GM15510 (cell line): ENCODE measurements around the gene MLH1.

Source experiments
- POLR2A ChIP-seq: IDR thresholded peaks from 3 replicates; pipeline ENCODE4 v1.6.1; 2011; ENCODE audit warnings: borderline replicate concordance; ENCODE audit not compliant: insufficient read length; ENCODE audit errors: extremely low read depth

MLH1 gene

GRCh38 chr3:37054370-37054769 lies 61.1 kb downstream of the MLH1 start:
- no peak for TF ChIP-seq POLR2A

DNA sequence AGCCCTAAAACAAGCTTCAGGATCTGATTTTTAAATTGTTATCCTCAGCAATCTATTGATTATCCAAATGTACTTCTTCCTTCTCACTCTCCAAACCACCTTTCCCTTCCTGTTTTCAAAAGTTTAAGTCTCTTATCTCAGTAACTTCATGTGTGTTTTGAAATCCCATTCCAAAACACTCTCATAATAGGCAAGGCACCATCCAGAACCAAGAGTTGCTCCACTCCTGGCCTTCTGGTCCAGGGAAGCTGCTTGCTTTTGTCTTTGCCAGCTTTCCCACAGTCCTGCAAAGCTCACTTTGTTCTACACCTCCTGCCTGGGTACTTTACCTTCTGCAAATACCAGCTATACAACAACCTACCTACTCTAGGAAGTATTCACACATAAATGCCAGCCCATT lies 63.5 kb downstream of the MLH1 start:
- TF ChIP-seq POLR2A = no peak

GRCh38 chr3:37058117-37058516 lies 64.8 kb downstream of the MLH1 start:
- TF ChIP-seq POLR2A = no peak

DNA sequence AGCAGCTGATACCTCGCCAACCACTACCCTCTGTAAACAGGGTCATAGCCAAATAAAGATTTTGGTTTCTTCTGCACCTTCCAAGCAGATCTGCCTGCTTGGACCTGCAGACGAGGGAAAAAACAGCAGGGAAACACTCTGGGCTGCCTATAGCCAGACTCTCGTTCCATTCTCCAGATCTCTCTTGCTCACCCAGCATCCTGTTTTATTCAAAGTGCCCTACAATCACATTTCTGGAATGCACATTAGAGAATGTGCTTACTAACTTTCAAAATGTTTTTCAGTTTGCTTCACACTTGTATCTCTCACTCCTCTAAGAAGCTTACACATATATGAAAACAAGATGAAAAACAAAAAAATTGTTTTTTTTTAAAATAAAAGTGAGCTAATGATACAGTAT lies 71.4 kb downstream of the MLH1 start:
- no peak for TF ChIP-seq POLR2A

DNA sequence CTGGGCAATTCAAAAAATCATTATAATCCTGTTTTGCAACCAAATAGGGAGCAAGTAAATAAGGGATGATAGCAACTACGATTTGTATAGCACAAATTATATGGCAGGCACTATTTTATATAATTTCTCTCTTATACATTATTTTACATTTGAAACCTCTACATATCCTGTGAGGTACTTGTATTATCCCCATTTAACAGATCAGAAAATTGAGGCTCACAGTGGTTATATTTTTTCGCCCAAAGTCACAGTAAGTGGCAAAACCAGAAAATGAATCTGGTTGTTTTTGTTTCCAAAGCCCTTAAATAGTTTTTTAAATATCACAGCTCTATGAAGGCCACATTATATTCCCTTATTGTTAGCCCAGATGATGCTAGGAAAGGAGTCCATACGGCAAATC lies 74.3 kb downstream of the MLH1 start:
- TF ChIP-seq POLR2A = no peak

DNA sequence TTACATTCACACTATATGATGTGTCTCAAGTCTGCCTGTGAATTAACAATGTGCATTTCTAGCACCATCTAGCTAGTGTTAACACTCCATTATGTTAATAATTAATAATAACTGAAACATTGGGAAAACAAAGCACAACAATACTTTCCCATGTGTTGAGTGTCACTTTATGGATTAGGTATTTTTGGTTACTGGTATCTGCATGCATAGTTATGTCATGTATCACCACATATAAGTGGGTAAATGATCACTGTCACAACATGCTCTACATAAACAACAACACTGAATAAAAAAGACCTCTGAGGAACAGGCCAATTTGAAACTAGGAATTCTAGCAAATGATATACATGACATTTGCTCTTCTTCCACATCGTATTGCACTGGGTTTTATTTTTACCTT lies 74.7 kb downstream of the MLH1 start:
- TF ChIP-seq POLR2A = no peak

DNA sequence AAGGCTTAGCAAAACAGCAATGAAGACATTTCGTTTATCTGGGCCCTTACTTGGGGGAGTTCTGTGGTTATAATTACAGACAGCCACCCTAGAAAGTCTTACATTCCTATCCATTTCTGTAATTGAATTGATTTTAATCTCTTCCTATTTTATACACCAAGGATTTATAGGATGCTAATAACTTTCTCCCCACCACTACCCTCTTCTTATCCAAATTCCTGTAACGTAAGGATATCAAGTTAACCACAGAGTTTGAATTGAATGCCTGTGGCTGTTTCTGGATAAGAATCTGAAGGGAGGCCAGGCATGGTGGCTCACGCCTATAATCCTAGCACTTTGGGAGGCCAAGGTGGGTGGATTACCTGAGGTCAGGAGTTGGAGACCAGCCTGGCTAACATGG lies 78.6 kb downstream of the MLH1 start:
- no peak for TF ChIP-seq POLR2A

GRCh38 chr3:37072892-37073291 lies 79.6 kb downstream of the MLH1 start:
- no peak for TF ChIP-seq POLR2A

DNA sequence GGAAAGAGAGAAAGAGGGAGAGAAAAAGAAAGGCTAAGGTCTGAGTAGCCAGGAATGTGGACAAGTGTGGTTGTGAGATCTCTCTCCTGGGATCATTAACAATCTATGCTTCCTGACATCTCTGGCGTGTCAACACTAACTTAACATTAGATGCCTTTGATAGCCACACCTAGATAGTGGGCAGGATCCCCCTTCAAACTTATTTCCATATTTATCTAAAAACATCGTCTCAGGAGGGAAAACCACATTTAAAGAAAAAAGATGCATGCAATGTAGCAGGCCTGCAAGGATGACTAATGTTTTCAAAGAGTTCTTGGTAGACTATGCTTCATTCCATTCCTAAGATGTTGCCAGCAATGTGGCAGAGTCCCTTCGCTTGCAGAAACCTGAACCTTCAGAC lies 80.9 kb downstream of the MLH1 start:
- TF ChIP-seq POLR2A = no peak

- TF ChIP-seq POLR2A = no peak
Measured at GRCh38 chr3:37075955-37076354, 82.6 kb downstream of the MLH1 start.

- no peak for TF ChIP-seq POLR2A
Measured at GRCh38 chr3:37082317-37082716, 89.0 kb downstream of the MLH1 start.

GRCh38 chr3:37086918-37087317 lies 93.6 kb downstream of the MLH1 start:
- TF ChIP-seq POLR2A = no peak

GRCh38 chr3:37087870-37088269 lies 94.6 kb downstream of the MLH1 start:
- no peak for TF ChIP-seq POLR2A

GRCh38 chr3:37092484-37092883 lies 99.2 kb downstream of the MLH1 start:
- no peak for TF ChIP-seq POLR2A

DNA sequence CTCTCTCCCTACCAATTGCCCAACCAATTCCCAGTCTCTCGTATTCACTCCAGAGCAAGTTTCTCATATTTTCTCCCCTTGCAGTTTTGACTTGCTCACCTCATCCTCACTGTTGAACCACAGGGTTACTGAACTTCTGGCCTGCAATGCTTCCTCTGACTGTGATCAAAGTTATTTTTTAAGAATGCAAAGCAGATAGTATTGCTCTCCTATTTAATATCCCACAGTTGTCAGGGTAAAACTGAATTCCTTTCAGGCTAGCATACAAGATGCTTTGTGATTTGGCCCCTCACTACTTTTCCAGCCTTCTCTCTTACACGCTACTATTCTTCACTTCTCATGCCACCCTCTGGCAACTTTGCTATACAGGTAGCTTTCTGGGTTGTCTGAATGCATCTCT lies 100.2 kb downstream of the MLH1 start:
- no peak for TF ChIP-seq POLR2A

DNA sequence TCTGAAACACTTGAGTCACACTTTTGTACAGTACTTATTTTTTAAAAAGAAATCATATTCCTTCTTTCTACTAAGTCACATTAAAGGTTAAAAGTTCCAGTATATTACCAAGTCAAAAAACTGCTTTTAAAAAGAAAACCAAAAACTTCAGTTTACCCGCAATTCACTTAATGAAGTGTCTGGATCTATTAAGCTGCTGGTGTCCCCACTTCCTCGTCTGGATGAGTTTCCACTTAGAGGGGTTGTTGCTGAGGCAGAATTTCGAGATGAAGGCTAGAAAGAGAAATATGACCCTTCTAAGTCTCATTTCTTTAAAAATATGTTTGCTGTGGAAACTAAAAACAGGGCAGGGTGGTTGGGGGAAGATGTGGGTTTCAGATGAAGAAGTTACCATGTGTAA lies 101.3 kb downstream of the MLH1 start:
- no peak for TF ChIP-seq POLR2A

DNA sequence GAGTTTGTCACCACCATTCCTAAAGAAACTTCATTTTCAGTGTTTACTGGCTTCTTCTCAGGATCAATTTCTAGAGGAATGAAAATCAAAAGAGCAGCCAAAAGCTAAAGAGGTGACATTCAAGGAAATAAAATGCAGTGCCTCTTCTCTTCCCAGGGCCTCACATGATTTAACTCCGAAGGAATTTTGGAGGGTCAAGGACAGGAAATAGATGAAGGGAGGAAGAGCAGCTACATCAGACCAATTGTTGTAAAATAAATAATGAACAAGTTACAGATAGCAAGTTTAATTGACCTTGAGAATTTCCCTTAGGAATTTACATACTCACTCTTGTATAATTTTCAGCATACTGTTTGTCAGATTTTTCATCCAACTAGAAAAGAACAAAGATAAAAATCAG lies 103.0 kb downstream of the MLH1 start:
- TF ChIP-seq POLR2A = no peak

DNA sequence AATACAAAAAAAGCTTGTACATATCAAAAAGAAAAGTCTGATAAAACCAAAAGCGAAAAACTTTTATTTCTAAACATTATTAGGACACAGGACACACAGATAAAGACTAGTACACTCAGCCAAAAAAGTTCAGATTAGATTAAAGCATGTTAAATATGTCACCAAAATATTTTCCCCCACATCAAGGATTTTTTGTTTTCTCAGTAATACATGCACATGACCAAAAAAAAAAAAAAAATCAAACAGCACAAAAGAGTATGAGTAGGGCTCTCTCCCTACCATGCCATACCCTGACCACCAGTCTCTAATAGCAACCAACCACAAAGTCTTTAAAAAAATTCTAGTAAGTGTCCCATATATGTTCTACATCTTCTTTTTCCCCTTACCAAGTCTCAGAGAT lies 103.7 kb downstream of the MLH1 start:
- TF ChIP-seq POLR2A = no peak

DNA sequence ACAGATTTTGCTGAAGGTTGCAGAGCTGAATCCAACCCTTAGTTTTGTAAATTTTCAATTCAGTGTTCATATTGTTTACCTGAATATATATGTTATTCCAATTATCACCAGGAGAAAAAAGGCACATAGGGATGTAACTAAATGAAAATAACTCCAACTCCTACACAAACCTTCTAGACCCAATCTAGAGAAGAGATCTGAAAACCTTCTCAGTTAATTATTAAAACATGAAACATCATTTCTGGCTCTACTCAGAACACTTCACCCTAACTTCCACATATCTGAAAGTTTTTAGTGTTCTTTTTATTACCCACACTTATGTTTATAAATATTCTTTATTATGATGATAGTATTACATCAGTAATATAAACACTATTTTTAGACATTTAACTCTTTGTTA lies 104.5 kb downstream of the MLH1 start:
- no peak for TF ChIP-seq POLR2A

- TF ChIP-seq POLR2A = no peak
Measured at GRCh38 chr3:37098884-37099283, 105.6 kb downstream of the MLH1 start.
